H1 (cell line): Measurements from ENCODE around the gene NFASC. TPM values are rescaled to one million over a fixed set of nuclear protein-coding genes. Genes with fewer than 3 reads are reported as not detected.

Experiments
- JUND ChIP-seq: IDR thresholded peaks from 2 replicates; pipeline ENCODE4 v1.6.1; 2011; ENCODE audit warnings: mild to moderate bottlenecking, improper control_type of control experiment, low read length
- RXRA ChIP-seq: IDR thresholded peaks from 2 replicates; pipeline ENCODE4 v1.6.1; 2011; ENCODE audit warnings: low read depth, mild to moderate bottlenecking, low read length, moderate library complexity; ENCODE audit not compliant: insufficient read depth
- polyA plus RNA-seq, 7 experiments: library from polyadenylated mRNA; depleted of rRNA in 3 of 7; stranded (reverse) in 5 of 7; unstranded in 2 of 7; fragments of >200 nt in 5 of 7; fragments of 200-250 nt in 2 of 7; gene quantifications; 1 replicate in 5 of 7; 2 replicates in 1 of 7; 4 replicates in 1 of 7; pipeline versions ENCODE4 v1.2.1 to v1.2.3, GENCODE V29; 2011 to 2013; ENCODE audit warnings: missing spikeins in 2 of 7, mixed read lengths in 2 of 7
- total RNA-seq: library from RNA; stranded (reverse); fragmentation: NEBNext Ultra II Directional; extraction: Animal tissue kit (Norgen Biotek cat#: 25700); gene quantifications from 2 replicates; pipeline ENCODE4 v1.2.1, GENCODE V29; 2021

Gene NFASC
- total and polyA plus RNA-seq, 2 of the 8 experiments (the other 6 are each of a cell fraction or from before 2014, with no cell fraction given): 5.0 to 15.2 TPM

GRCh38 chr1:204989266-204990058, 118.8 kb downstream of the NFASC start (continued):
- TF ChIP-seq RXRA: 0 out of 2 replicates have a peak, but pooled peaks have one; percentile 28
- peak; percentile 39; the same call in 1 of the 2 replicates for TF ChIP-seq JUND
